SK-N-MC (cell line): ENCODE results near the gene DPH1.

ENCODE experiments used
- EZH2 ChIP-seq: fragments of 200-600 bp; sonication (generic); IDR thresholded peaks from one replicate; pipeline ENCODE4 v1.6.1; 2017; ENCODE audit warnings: antibody characterized with exemption
- POLR2AphosphoS5 ChIP-seq: IDR thresholded peaks from 2 replicates; pipeline ENCODE4 v1.6.1; 2012; ENCODE audit warnings: mild to moderate bottlenecking, low read depth, low read length, borderline replicate concordance

DNA sequence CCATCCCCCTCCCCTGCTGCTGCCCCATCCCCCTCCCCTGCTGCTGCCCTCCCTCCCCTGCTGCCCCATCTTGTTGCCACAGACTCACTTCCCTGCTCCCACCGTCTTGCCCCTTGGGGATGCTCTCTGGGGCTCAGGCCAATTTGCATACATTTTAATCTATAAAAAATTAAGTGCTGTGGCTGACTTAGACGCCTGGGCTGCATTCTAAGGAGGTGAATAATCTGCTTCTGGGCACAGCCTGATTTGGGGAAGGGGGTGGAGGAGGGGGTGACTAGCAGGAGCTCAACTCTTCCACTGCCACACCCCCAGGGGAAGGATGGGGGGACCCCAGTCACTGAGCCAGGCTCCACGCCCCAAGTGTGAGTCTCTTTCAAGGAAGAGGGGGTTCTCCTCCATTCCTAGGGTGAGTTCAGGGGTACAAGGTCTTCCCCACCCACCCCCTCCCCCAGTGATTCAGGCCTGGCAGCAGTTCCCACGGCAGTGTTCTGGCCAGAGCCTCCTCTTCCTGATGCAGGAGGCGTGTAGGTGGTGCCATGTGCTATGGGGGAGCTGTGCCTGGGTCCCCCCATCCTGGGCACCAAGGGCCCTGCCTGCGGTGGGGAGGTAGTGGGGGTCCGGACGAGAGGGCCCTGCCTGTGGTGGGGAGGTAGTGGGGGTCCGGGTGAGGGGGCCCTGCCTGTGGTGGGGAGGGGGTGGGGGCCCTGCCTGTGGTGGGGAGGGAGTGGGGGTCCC, 5.0 kb downstream of the DPH1 start:
- TF ChIP-seq POLR2AphosphoS5 (no peak), EZH2 (no peak)
